ENCODE results near the gene SLIT3.
"Not testable (repeated sequence)": the region's sequence is repeated elsewhere in the genome, so short reads cannot be mapped to it uniquely, and the experiment has no call there.

Gene SLIT3

GRCh38 chr5:169132302-169132660, 168.7 kb downstream of the SLIT3 start:
- DNase-seq, result no peak

- no peak for DNase-seq
These were observed 169.2 kb downstream of the SLIT3 start for GRCh38 chr5:169131616-169132301.

- DNase-seq, result no peak
These were observed 172.3 kb downstream of the SLIT3 start for GRCh38 chr5:169128679-169129078.

GRCh38 chr5:169127431-169127830, 173.5 kb downstream of the SLIT3 start:
- DNase-seq, result no peak

- DNase-seq, result no peak
These were observed 174.4 kb downstream of the SLIT3 start for GRCh38 chr5:169126481-169127021.

GRCh38 chr5:169125571-169125970, 175.4 kb downstream of the SLIT3 start:
- DNase-seq, result no peak

- DNase-seq, result no peak
These were observed 178.0 kb downstream of the SLIT3 start for GRCh38 chr5:169122951-169123350.

GRCh38 chr5:169121630-169122420, 179.1 kb downstream of the SLIT3 start:
- no peak for DNase-seq

- no peak for DNase-seq
These were observed 181.5 kb downstream of the SLIT3 start for GRCh38 chr5:169119288-169120048.

GRCh38 chr5:169116961-169117461, 183.9 kb downstream of the SLIT3 start:
- DNase-seq, result no peak

- no peak for DNase-seq
These were observed 185.3 kb downstream of the SLIT3 start for GRCh38 chr5:169115461-169116124.

- no peak for DNase-seq
These were observed 186.4 kb downstream of the SLIT3 start for GRCh38 chr5:169114466-169115065.

- DNase-seq, result no peak
These were observed 188.9 kb downstream of the SLIT3 start for GRCh38 chr5:169112016-169112415.

GRCh38 chr5:169106911-169107706, 193.8 kb downstream of the SLIT3 start:
- no peak for DNase-seq

GRCh38 chr5:169105582-169105981, 195.4 kb downstream of the SLIT3 start:
- DNase-seq, result not testable (repeated sequence)

- DNase-seq, result no peak
These were observed 195.9 kb downstream of the SLIT3 start for GRCh38 chr5:169104937-169105494.

GRCh38 chr5:169103586-169104181, 197.3 kb downstream of the SLIT3 start:
- DNase-seq, result no peak

- no peak for DNase-seq
These were observed 199.0 kb downstream of the SLIT3 start for GRCh38 chr5:169101966-169102365.

GRCh38 chr5:169100735-169101075, 200.2 kb downstream of the SLIT3 start:
- DNase-seq, result no peak

Measured in RPMI8226 (cell line).